ENCODE results near the gene HEG1. TPM values are rescaled to one million over a fixed set of nuclear protein-coding genes. Genes with fewer than 3 reads are reported as not detected.

HEG1 gene
- total RNA-seq, 6 experiments from 2014 or later: 88.6 to 126 (median 105) TPM

DNA sequence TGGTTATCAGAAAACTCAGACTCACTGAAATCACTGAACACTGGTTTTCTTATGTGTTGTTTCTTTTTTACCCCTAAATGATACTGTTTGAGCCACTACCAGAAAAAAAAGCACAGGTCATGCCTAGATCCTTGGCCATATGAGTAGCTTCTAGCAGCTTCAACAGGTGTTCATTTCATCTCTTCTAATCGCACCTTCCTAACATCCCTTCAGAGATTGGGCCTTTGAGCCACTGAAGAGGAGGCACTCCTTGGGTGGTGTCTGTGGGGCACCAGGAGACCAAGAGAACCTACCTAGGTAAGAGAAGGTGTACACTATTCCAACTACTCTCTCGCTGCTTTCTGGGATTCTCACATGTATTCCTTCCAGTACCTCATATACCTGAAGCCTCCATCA is 2.5 kb downstream of the HEG1 start:
- peaks cover 80% of the 10 kb centered on the region for H3K4me1 Mint-ChIP-seq (ENCODE audit: low read depth)
- DNase-seq: no peak
- peak overlapping the region; percentile 90 for H3K27ac Mint-ChIP-seq
- peak overlapping the region; percentile 94 for H3K4me3 Mint-ChIP-seq
- H3K27me3 Mint-ChIP-seq (ENCODE audit: insufficient read depth): peaks cover 4% of the 10 kb centered on the region
- no peaks in the 10 kb centered on the region for H3K9me3 Mint-ChIP-seq
- peaks cover 38% of the 10 kb centered on the region for H3K36me3 Mint-ChIP-seq (ENCODE audit: low read depth)
- TF ChIP-seq CTCF (IDR thresholded peaks at IDR 0.05): no peak

DNA sequence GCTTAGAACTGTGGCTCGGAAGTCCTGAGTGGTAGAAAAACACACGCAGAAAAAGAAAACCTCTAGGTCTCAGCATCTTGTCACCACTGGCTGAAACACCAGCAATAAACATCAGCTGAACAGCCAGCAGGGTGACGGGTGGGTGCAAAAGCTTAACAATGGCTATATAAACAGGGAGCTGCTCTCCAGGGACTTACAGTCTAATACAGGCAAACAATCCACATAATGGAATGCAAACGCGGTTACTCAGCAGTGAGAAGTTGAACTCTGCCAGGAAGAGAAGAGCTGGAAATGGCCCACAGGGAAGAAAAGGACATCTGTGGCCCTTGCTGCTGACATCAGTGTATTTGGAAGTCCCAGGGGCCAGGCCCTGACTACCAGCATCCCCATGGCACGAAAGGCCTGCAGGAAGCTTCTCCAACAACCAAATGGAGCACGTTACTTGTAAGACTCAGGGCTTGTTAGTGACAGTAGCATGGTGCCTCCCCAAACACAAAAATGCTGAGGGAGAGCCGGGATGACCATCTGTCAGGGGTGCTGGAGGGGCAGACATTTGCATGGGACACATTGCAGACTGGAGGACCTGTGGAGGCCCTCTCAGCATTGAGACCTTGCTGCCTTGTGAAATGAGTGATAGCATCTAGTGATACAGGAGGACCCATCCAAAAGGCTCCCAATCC is 3.0 kb downstream of the HEG1 start:
- no peaks in the 10 kb centered on the region for H3K9me3 Mint-ChIP-seq
- H3K36me3 Mint-ChIP-seq (ENCODE audit: low read depth): peaks cover 39% of the 10 kb centered on the region
- H3K27me3 Mint-ChIP-seq (ENCODE audit: insufficient read depth): peaks cover 4% of the 10 kb centered on the region
- 0 out of 2 replicates have a peak, but pooled peaks have one; percentile 13 for TF ChIP-seq CTCF (IDR thresholded peaks at IDR 0.05)
- H3K27ac Mint-ChIP-seq: peak overlapping the region; percentile 90
- peak; percentile 87 for DNase-seq
- H3K4me3 Mint-ChIP-seq: peak overlapping the region; percentile 94
- H3K4me1 Mint-ChIP-seq (ENCODE audit: low read depth): peaks cover 76% of the 10 kb centered on the region

DNA sequence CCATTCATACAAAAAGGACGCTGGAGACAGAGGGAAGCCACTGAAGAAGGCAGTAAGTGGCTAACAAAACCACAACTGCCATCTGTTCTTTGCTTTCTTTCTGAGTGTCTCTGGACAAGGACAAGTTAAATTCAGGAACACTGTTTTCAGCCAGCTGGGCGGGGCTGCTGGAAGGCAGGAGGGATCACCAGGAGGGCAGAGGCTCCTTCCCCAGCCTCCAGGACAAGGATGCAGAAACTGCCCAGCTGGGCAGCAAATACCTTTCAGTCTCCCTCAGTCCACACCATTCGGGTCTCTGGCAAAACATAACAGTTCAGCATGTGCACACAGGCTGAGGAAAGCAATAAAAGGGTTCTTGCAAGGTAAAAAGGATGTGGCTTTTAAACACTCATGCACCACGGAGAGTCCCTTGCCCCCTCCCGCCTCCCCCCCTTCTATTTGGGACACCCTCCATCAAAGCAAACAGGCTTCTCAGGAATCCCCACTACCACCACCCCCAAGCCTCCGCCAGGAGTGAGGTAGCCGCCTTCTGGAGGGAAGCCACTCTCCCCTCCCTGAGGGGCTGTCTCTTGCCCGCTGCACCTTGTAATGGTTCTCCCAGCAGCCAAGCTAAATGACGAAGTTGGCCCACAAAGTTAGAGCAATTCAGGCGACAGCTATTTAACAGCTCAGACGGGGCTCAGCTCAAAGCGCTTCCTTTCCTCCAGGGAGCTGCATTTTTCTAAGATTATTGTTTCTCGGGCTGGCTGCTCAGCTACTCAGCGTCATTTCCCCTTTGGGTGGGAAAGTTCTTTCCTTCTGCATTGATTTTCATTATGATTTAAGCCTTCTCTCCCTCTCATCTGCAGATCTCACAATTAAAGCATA is 3.8 kb downstream of the HEG1 start:
- Mint-ChIP-seq H3K4me3 (peak overlapping the region; percentile 94), H3K36me3 (ENCODE audit: low read depth) (peaks cover 41% of the 10 kb centered on the region), H3K27me3 (ENCODE audit: insufficient read depth) (peaks cover 5% of the 10 kb centered on the region), H3K27ac (peak overlapping the region; percentile 90), H3K9me3 (no peaks in the 10 kb centered on the region), H3K4me1 (ENCODE audit: low read depth) (peaks cover 68% of the 10 kb centered on the region)
- no peak for TF ChIP-seq CTCF (IDR thresholded peaks at IDR 0.05)
- peak; percentile 86 for DNase-seq

GRCh38 chr3:125051205-125051604 is 4.6 kb downstream of the HEG1 start:
- H3K36me3 Mint-ChIP-seq (ENCODE audit: low read depth): peaks cover 48% of the 10 kb centered on the region
- H3K9me3 Mint-ChIP-seq: no peaks in the 10 kb centered on the region
- peak overlapping the region; percentile 94 for H3K4me3 Mint-ChIP-seq
- H3K4me1 Mint-ChIP-seq (ENCODE audit: low read depth): peaks cover 61% of the 10 kb centered on the region
- peaks cover 6% of the 10 kb centered on the region for H3K27me3 Mint-ChIP-seq (ENCODE audit: insufficient read depth)
- peak overlapping the region; percentile 90 for H3K27ac Mint-ChIP-seq
- DNase-seq: no peak
- no peak for TF ChIP-seq CTCF (IDR thresholded peaks at IDR 0.05)

GRCh38 chr3:125050488-125051090 is 5.2 kb downstream of the HEG1 start:
- H3K36me3 Mint-ChIP-seq (ENCODE audit: low read depth): peaks cover 48% of the 10 kb centered on the region
- H3K27ac Mint-ChIP-seq: peak overlapping the region; percentile 1; the same call in 1 of the 2 replicates
- peaks cover 59% of the 10 kb centered on the region for H3K4me1 Mint-ChIP-seq (ENCODE audit: low read depth)

More at GRCh38 chr3:125050488-125051090, 5.2 kb downstream of the HEG1 start:
- Mint-ChIP-seq H3K9me3 (no peaks in the 10 kb centered on the region), H3K4me3 (no peak overlapping the region; the same call in 1 of the 2 replicates), H3K27me3 (ENCODE audit: insufficient read depth) (peaks cover 6% of the 10 kb centered on the region)
- no peak for DNase-seq
- peak; percentile 16; the same call in 1 of the 2 replicates for TF ChIP-seq CTCF (IDR thresholded peaks at IDR 0.05)

Measured in HFFc6 (cell line).